Nephron (organoid): ENCODE data around the gene RAB3A.

Experiments
- H3K27ac Mint-ChIP-seq, 3 experiments: 2 replicates each; pipeline ENCODE4 v1.8.0; 2020; ENCODE audit warnings: mixed read lengths in 3 of 3, mild to moderate bottlenecking in 2 of 3, moderate library complexity in 1 of 3
- H3K27me3 Mint-ChIP-seq: 2 replicates; pipeline ENCODE4 v1.8.0; 2021; ENCODE audit warnings: low read depth, mild to moderate bottlenecking, moderate library complexity, mixed read lengths
- H3K36me3 Mint-ChIP-seq: 2 replicates; pipeline ENCODE4 v1.8.0; 2020; ENCODE audit warnings: low read depth, mixed read lengths
- H3K4me1 Mint-ChIP-seq: 2 replicates; pipeline ENCODE4 v1.8.0; 2020; ENCODE audit warnings: mixed read lengths
- H3K4me3 Mint-ChIP-seq, 3 experiments: 2 replicates each; pipeline ENCODE4 v1.8.0; 2020; ENCODE audit warnings: mild to moderate bottlenecking in 3 of 3, mixed read lengths in 3 of 3, moderate library complexity in 2 of 3
- H3K9me3 Mint-ChIP-seq: 2 replicates; pipeline ENCODE4 v1.8.0; 2020; ENCODE audit warnings: mixed read lengths
- CTCF ChIP-seq, 3 experiments: fragments of 200-600 bp; sonication (generic); IDR thresholded peaks; one replicate each; pipeline ENCODE4 v1.5.0; 2021; ENCODE audit warnings: antibody characterized with exemption in 3 of 3; ENCODE audit not compliant: unreplicated experiment in 3 of 3

RAB3A gene

GRCh38 chr19:18193388-18194180 lies 10.3 kb downstream of the RAB3A start:
- Mint-ChIP-seq H3K27ac (peak overlapping the region in 1 of 3 experiments; percentile 97), H3K27me3 (no peaks in the 10 kb centered on the region), H3K4me1 (peaks cover 14% of the 10 kb centered on the region), H3K4me3 (peak overlapping the region; percentile 86 to 89 (median 86)), H3K36me3 (peaks cover 7% of the 10 kb centered on the region), H3K9me3 (no peaks in the 10 kb centered on the region)
- peak in 1 of 3 experiments; percentile 11 for TF ChIP-seq CTCF (IDR thresholded peaks at IDR 0.05; ENCODE audit: unreplicated experiment in 3 of 3)

- Mint-ChIP-seq H3K9me3 (no peaks in the 10 kb centered on the region), H3K4me1 (peaks cover 14% of the 10 kb centered on the region), H3K27ac (peak within 1 kb of the TSS; percentile 95 to 97 (median 95)), H3K4me3 (peak within 1 kb of the TSS; percentile 86 to 89 (median 86)), H3K36me3 (no peaks in the 10 kb centered on the region), H3K27me3 (no peaks in the 10 kb centered on the region)
- TF ChIP-seq CTCF (IDR thresholded peaks at IDR 0.05; ENCODE audit: unreplicated experiment in 3 of 3) = no peak
Measured at GRCh38 chr19:18192673-18193387, 11.0 kb downstream of the RAB3A start, which contains the start of gene MPV17L2. TSS of gene MPV17L2 (plus strand) at chr19:18193218. CDS start at chr19:18193282, 64 bp downstream.

GRCh38 chr19:18191640-18192062 lies 12.2 kb downstream of the RAB3A start:
- Mint-ChIP-seq H3K36me3 (no peaks in the 10 kb centered on the region), H3K27ac (peak overlapping the region; percentile 95 to 97 (median 95)), H3K4me1 (peaks cover 14% of the 10 kb centered on the region), H3K27me3 (no peaks in the 10 kb centered on the region), H3K9me3 (no peaks in the 10 kb centered on the region), H3K4me3 (peak overlapping the region; percentile 86 to 89 (median 86))
- TF ChIP-seq CTCF (IDR thresholded peaks at IDR 0.05; ENCODE audit: unreplicated experiment in 3 of 3) = no peak

GRCh38 chr19:18190278-18190677 lies 13.6 kb downstream of the RAB3A start:
- H3K4me1 Mint-ChIP-seq = peaks cover 14% of the 10 kb centered on the region
- H3K36me3 Mint-ChIP-seq = no peaks in the 10 kb centered on the region
- TF ChIP-seq CTCF (IDR thresholded peaks at IDR 0.05; ENCODE audit: unreplicated experiment in 3 of 3) = no peak
- no peaks in the 10 kb centered on the region for H3K27me3 Mint-ChIP-seq
- H3K27ac Mint-ChIP-seq = no peak overlapping the region
- H3K9me3 Mint-ChIP-seq = no peaks in the 10 kb centered on the region
- H3K4me3 Mint-ChIP-seq = no peak overlapping the region

- Mint-ChIP-seq H3K27ac (no peak overlapping the region), H3K27me3 (no peaks in the 10 kb centered on the region), H3K4me1 (no peaks in the 10 kb centered on the region), H3K9me3 (no peaks in the 10 kb centered on the region), H3K36me3 (no peaks in the 10 kb centered on the region), H3K4me3 (no peak overlapping the region)
- no peak for TF ChIP-seq CTCF (IDR thresholded peaks at IDR 0.05; ENCODE audit: unreplicated experiment in 3 of 3)
Measured at GRCh38 chr19:18185538-18185937, 18.3 kb downstream of the RAB3A start.
